Kidney capillary endothelial cell (primary cell): ENCODE measurements around the gene PPIP5K2.

Source experiments
- DNase-seq: peaks from one replicate; pipeline ENCODE4 v3.0.0-alpha.2; 2018; ENCODE audit warnings: low spot score

Gene PPIP5K2

GRCh38 chr5:103245761-103246160 is 125.7 kb downstream of the PPIP5K2 start:
- no peak for DNase-seq

GRCh38 chr5:103247118-103247517 is 127.0 kb downstream of the PPIP5K2 start:
- DNase-seq = no peak

- no peak for DNase-seq
Measured at GRCh38 chr5:103249068-103249467, 129.0 kb downstream of the PPIP5K2 start.

GRCh38 chr5:103254921-103255320 is 134.8 kb downstream of the PPIP5K2 start:
- no peak for DNase-seq

- DNase-seq = no peak
Measured at GRCh38 chr5:103255691-103256090, 135.6 kb downstream of the PPIP5K2 start.

GRCh38 chr5:103256178-103256577 is 136.1 kb downstream of the PPIP5K2 start:
- no peak for DNase-seq

- DNase-seq = peak; percentile 95
Measured at GRCh38 chr5:103258368-103258956, 138.4 kb downstream of the PPIP5K2 start, which contains the start of gene MACIR. Gene MACIR, plus strand, starts transcription at chr5:103258763. Its CDS starts 17,157 bp downstream, at chr5:103275920.

GRCh38 chr5:103258957-103259704 is 139.0 kb downstream of the PPIP5K2 start:
- peak; percentile 33 for DNase-seq

GRCh38 chr5:103259705-103260355 is 139.7 kb downstream of the PPIP5K2 start:
- DNase-seq = peak; percentile 26

- no peak for DNase-seq
Measured at GRCh38 chr5:103260951-103261350, 140.8 kb downstream of the PPIP5K2 start.
